Measurements from ENCODE around the gene TEKT5.
A peak's percentile ranks its signal among the peaks of the same experiment; 100 is the strongest.

The TEKT5 gene

DNA sequence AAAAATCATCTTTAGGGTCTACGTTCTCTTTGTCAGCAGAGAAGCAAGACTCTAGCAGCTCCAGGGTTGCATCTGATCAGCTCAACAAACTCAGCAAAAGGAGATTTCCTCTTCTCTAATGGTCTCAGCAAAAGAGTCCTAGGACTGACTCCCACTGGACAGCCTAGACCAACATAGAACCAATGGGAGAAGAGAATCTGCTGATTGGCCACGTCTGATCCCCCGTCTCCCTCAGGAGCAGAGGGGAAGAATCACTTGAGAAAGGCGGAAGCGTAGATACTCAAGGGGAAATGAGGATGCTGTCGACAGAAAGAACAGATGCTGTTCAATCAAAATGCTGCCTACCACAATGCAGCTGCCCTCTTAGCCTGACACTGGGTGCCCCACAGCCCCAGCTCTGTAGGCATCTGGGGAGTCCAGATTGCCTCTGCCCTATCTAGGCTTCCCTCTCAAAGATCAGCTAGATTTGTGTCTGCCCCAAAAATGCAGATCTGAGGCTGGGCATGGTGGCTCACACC lies 82.8 kb downstream of the TEKT5 start:
- no peak for DNase-seq

DNA sequence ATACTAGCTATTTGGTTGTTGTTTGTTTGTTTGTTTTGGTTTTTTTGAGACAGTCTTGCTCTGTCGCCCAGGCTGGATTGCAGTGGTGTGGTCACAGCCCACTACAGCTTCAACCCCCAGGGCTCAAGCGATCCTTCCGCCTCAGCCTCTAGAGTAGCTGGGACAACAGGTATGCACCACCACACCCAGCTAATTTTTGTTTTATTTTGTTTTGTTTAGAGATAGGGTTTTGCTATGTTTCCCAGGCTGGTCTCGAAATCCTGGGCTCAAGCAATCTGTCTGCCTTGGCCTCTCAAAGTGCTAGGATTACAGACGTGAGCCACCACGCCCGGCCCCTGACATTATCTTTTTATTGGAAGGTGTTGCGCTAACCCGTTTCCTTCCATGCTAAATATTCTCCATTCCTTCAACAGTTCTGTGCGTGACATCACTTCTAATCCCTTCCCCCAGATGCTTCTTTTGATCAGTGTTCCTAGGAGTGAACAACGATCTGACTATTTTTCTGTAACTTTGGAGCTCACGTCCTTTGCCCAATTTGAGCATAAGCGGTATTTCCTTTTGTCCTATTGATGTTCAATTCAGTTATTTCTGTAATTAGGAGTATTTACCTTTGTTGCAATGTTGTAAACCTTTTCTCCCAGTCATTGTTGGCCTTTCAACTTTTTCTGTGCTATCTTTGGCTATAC lies 84.1 kb downstream of the TEKT5 start:
- DNase-seq = no peak

DNA sequence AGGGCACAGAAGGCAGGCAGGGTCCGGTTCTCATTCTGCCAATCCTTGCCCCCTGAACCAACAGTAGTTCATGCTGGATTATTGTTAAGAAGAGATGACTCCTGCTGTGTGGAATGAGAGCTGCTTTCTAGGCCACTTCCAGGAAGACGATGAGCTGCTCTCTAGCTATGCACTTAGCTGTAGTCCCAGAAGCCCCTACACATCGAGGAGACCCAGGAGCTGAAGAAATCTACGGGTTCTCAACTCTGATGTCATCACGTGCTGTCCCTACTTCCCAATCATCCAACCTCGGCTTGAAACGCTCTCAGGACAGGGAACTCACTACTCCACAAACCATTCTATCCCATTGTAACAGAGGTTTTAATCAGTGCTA lies 85.3 kb downstream of the TEKT5 start:
- DNase-seq = no peak

DNA sequence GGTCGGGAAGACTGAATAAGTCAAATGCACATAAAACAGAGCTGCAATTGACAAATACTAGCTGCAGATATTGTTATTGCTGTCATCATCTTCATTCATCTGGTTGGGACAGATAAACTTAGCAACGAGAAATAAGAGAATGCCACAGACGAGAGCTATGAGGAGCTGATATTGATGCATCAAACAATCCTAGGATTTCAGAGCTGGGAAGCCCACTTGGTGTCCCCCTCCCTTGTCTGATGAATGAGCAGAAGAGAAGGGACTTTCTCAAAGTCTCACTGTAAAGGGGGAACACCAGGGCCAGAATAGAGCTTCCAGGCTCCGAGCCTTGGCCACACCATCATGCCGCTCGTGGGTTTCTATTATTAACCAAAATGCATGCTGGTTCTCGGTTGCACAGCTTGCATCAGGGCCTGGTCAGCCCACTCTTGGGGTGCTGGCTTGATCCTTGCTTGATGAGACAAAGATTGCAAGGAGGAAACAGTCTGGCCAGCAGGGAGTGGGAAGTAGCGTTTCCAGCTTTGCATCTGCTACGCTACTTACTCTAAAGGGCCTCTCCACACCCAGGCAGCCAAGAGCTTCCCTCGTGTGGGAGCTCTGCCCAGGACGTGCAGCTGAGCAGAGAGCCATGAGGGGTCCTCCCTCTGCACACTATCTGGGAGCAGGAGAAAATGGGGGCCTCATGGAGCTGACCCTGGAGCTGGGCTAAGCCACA lies 85.9 kb downstream of the TEKT5 start:
- DNase-seq = peak in 6 of 56 donors; percentile 3 to 27 (median 8)

DNA sequence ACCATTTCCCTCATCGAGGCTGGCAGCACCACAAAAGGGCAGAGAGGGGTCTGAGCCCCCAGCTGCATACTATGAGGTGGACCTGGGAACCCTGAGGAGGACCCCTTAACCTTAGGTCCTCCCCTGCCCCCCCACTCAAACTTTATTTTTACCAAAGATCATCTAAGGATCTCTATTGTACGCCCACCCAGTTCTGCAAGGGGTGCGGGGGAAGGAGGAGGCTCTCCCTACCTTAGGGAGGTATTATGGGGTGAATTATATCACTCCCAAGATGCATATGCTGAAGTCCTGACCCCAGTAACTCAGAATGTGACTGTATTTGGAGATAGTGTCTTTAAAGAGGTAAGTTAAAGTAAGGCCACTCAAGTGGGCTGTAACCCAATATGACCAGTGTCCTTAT lies 87.6 kb downstream of the TEKT5 start:
- DNase-seq = no peak

DNA sequence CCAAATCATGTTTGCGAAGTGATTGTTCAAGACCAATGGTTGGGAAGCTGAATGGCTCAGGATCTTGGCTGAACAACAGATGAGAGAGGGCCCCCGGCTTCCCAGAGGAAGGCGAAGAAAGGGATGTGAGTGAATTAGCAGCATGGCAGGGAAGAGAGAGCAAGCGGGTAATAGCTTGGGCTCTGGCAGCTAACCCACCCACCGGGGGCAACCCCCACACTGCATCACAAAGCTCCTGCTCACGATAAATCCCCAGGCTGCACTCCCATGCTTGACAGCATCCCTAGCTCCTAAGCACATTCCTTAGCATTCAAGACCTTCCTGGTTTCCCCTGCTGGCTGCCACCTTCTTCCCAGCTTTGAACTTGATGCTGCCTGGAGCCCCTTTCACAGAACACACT lies 88.1 kb downstream of the TEKT5 start:
- no peak for DNase-seq

DNA sequence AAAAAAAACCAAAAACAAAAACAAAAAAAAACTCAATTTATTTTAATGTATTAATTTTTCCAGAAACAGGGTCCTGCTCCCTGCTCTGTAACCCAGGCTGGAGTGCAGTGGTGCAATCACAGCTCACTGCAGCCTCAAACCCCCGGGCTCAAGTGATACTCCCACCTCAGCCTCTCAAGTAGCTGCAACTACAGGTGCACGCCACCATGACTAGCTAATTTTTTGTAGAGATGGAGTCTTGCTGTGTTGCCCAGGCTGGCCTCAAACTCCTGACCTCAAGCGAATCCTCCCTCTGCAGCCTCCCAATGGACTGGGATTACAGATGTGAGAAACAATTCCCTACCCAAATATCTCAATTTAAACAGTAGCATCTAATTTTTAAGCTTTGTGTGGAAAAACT lies 89.1 kb downstream of the TEKT5 start:
- DNase-seq = no peak

DNA sequence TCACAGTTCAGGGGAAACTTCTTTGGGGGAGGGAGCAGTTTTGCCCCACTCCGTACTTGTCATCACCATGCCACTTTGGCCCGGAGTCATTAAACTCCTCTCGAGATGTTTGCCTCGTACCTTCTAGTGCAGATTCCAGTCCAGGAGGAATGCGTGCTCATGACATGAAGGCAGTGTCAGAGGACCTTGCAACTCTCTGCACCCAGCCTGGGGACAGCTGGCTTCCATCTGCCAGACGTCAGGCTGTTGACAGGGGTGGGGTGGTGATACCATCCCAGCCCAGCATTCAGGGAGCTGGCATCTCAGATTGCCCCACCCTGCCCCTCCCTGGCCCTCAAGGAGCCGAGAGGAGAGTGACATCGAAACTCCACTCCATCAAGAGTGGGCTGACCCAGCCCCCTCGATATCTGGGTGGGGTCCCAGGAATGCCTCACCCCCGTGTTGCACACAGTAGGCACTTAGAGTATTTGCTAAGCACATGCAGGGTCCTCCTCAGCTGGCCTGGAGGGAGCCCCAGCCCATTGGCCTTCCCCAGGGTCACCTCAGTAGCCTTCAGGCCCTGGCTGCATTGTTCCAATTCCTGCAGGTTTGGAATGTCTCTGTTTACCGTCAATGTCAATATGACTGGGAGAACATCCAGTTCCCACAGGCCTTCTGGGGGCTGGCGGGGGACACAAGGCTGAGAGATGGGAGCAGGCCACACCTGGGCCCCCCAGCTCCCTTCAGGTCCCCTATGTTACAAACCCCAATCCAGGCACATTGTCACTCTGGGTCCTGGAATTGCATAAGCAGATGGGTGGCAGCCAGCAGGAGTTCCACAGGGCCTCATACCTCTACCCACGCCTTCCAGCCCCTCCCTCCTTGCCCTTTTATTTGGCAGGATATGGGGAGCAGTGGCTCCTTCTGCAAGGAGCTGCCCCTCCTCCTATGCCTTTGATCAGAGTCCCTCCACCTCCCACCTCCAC lies 93.0 kb downstream of the TEKT5 start:
- DNase-seq = no peak

DNA sequence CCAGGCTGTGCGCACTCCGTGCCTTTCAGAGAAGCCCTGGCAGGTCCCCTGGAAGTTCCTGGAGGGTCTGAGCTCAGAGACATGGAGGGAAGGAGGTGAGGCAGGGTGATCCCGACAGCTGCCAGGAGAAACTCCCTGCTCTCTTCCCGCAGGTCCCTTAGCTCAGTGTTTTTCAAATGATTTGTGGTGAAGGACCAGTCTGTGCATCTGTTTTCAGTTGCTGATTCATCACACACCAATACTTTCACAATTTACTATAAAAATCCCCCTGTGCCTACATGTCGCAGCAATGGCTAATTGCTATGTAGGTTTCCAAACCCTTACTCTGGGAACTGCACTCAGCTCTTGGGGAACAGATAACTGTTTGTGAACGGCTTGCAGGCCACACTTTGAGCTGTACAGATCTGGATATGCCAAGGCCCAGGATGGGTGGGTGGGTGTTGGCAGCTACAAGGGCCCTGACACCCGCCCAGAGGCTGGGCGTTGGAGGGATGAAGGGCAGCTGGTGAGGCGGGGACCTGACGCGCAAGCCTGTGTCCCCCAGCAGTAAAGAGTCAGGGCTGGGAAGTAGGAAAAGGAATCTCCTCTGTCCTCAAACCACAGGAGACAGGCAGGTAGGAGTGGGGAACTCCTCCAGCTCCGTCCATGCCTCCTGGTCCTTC lies 93.8 kb downstream of the TEKT5 start:
- DNase-seq = no peak

DNA sequence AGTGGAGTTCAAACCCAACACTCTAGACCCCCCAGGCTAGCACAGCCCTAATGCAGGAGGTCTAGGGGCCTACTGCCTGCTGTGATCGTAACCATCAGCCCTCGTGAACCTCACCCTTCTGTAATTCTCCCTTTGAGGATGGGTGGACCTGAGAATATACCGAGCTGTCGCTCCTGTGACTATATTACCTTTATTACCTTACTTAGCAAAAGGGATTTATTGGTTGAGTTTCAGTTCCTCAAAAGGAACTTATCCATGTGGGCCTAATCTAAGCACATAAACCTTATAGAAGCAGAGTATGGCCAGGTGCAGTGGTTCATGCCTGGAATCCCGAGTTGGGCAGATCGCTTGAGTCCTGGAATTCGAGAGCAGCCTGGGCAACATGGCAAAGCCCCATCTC lies 95.1 kb downstream of the TEKT5 start:
- DNase-seq = no peak

DNA sequence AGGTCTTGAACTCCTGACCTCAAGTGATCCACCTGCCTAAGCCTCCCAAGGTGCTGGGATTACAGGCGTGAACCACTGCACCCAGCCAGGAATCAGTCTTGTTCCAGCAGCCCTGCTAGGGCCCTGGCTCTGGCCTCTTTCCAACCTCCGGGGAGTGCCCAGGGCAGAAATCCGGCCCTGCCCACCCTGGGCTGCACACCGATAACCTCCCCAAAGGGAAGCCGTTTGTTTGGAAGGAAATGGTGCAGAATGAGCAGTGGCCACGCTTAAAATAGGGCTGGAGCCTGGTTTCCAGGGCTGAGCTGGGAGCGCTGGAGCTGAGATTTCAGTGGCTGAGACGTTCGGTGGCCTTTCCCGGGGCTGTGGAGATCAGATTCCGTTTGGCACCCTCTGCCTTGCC lies 96.6 kb downstream of the TEKT5 start:
- DNase-seq = no peak

DNA sequence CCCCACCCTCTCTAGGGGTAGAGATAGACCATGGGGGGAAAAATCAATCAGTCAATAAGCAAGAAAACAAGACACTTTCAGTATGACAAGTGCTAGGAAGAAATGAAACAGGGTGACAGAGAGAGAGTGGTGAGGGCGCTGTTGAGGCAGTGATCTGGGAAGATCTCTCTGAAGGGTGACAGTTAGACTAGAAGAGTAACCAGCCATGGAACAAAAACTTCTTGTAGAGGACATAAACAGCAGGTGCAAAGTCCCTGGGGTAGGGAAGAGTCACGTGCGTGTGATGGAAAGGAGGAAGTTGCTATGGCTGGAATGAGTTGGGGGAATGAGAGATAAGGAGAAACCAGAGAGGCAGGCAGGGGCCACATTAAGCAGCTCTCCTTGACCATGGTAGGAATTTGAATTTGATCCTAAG lies 97.5 kb downstream of the TEKT5 start:
- no peak for DNase-seq

DNA sequence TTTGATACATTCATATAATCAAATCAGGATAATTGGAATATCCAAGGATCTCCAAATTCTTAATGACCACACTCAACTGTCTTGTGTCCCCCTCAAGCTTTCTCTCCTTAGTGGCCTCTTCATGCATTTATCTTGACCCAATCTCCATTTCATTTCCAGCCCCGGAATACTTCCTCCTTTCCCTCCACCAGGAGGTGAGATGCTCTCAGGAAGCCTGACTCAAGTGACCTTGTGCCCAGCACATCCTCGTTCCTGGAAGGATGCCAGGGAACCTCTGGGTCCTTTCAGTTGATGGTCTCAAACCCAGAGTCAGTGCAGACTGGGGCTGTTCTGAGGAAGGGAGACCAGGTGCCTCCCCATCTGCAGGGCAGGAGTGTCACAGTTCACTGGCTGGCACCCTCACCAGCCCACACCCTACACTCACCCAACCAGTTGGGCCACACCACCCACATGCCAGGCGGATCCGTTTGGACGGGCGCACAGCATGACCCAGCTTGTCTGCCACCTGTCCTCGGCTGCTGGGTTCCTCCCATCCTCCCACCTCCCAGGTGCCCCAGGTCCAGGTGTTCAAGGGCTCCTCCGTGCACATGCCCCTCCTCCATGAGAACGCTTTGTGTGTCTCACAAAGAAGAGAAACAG lies 100.3 kb downstream of the TEKT5 start:
- no peak for DNase-seq

DNA sequence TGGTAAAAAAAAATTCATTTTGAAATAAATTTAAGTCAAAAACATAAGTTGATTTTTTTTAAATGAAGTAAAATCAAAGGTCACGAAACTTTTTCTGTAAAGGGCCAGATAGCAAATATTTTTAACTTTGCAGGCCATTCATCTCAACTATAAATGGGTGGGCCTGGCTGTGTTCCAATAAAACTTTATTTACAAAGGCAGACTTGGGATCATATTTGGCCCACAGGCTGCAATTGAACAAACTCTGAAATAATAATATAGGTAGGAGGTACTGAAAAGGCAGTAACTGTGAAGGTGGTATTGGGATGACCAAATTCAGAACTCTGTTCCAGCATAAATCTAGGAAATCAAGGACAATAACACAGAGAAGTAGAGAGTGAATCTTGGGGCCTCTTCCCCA lies 102.1 kb downstream of the TEKT5 start:
- no peak for DNase-seq

DNA sequence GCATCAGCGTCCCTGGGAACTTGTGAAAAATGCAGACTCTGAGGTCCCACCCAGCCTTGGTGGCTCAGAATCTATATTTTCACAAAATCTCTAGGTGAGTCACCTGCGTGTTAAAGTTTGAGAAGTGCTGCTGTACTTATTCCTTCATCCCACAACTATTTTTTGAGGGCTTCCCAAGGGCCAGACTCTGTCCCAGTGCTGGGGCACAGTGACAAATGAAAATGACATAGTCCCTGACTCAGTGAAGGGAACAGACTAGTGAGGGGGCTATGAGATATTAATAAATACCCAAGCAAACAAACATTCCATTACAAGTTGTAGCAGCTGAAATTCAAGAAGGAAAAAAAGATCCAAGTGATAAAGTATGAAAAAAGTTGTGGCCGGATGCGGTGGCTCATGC lies 104.4 kb downstream of the TEKT5 start:
- no peak for DNase-seq

DNA sequence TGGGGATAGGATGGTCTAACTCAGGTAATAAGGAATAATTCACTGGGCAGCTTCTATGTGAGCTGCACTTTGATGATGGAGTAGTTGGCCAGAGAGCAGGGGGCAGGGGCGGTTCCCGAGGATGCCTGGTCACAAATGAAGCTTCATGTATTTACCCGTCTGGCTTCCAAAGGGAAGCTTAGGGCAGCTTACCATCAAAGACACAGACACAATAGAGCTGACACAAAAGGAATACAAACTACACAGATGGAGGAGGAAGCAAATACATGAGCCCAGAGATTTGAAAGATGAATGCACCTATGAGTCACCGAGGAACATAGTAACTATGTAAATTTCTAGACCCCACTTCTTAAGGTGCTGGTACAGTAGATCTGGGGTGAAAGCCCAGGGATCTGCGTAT lies 105.6 kb downstream of the TEKT5 start:
- no peak for DNase-seq

DNA sequence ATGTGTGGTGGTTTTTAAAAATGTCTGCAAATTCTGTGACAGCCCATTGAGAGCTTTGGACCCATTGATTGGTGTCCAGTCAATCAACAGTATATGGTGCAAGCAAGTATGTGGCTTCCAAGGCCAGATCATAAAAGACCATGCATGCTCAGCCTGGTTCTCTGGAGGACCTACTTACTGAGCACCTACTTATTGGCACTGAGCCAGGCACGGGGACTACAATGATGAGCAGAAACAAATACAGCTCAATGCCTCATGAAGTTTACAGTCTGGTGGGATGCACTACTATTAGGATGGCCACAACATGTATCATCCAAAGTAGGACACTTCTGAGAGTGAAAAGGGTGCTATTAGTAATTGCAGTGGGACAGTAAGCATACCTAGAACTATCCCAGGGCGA lies 107.1 kb downstream of the TEKT5 start:
- DNase-seq = no peak

DNA sequence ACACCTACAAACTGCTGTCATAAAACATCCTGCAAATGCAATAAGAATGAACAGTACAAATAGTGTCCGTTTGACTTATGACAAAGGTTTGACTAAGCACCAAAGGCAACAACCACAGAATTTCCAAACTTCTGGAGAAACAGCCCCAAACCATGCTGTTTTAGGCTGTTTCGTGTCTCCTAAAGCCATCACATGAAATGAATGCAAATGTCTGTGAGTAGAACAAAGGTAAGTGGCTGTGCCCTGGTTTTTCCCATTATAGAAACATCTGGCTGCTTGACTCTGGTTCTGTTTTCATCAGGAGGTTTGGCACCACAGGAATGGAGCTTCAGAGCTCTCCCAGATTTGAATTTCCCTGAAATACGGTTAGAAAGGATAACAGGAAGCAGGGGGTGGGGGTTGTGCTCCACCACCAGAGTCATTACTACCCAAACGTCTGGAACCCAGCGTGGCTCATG lies 109.7 kb downstream of the TEKT5 start:
- no peak for DNase-seq

DNA sequence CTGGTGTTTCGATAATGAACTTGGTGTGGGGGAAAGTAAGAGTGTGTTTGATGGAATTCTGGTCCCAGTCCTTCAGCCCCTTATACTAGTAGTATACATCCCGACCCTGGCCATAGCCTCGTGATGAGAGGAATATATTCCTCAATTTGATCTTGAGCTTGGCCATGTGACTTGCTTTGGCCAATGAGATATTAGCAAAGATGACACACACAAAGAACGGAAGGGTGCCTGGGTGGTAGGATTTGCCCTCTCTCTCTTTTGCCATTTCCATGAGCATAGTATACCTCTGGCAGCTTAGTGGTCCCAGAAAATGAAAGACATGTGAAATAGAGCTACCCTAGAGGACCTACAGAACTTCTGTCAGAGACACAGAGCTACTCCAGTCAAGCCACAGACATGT lies 111.5 kb downstream of the TEKT5 start:
- DNase-seq = no peak

DNA sequence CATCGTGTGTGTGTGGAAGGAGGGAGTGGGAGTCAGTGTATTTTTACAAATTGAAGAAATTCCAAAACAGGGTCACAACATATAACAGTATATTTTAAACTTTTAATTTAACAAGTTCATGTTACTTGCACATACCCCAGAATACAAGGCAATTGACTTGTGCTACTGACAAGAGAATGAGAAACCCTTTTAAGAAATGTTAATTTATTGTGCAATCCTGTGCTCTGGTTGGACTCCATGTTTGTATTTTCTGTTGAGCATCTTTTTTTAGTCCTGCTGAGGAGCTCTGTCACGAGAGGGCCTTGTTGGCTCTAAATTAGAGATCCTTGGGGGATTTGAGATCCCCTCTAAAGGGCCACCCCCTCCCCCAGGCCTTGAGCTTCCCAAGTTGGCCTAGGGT lies 113.2 kb downstream of the TEKT5 start:
- DNase-seq = no peak

DNA sequence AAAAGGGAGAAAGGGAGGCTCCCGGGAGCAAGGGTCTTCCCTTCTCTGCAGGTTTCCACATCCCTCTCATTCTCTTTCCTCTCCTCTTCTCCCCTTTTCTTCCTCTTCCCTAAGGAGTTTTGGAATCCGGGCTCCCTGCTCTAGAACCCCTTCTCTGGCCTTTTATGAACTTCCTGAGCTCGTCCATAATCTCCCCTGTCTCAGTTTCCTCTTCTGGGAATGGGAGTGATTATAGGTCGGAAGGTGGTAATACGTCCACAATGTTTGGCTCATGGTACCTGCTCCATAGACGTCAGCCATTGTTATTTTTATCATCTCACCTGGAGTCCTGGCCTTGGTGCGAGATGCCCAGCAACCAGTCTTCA lies 113.9 kb downstream of the TEKT5 start:
- no peak for DNase-seq
